ENCODE measurements around the gene GAK. TPM values are rescaled to one million over a fixed set of nuclear protein-coding genes. Genes with fewer than 3 reads are reported as not detected.

GAK gene
- polyA plus RNA-seq, 1 donor from 2014 or later: 58.8 TPM

DNA sequence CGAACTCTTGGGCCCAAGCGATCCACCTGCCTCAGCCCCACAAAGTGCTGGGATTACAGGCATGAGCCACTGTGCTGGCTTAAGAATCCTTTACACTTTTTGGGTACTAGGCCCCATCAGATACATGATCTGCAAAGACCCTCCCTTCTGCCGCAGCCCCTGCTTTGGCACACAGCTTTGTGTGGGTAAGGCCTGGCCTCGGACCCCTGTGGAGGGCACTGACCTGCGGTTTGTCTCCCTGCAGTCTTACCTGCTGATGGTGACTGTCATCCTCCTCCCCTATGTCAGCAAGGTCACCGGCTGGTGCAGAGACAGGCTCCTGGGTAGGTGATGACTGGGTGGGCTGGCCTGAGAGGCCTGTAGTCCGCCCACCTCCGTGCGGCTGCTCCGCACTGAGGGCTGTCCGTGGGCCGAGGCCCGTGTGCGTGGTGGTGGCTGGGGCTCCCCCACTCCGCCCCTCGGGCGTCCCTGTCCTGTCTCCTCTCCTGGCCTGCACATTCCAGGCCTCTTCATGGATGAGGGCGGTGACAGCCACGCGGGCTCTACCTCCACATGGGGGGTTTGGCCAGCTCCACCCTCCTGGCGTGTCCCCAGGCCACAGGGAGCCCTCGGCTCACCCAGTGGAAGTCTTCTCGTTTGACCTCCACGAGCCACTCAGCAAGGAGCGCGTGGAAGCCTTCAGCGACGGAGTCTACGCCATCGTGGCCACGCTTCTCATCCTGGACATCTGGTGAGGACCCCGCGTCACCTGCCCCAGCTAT lies 23.2 kb upstream of the GAK start:
- no peak overlapping the region for H3K4me2 ChIP-seq (ENCODE audit: low read length)
- H3K27ac ChIP-seq (ENCODE audit: low read length): no peak overlapping the region
- H3K9ac ChIP-seq (ENCODE audit: low read length): no peak overlapping the region
- H3K9me3 ChIP-seq (ENCODE audit: low read length): no peaks in the 10 kb centered on the region
- H3K79me2 ChIP-seq (replicated peaks; ENCODE audit: insufficient read depth, low read length): no peaks in the 10 kb centered on the region
- H2AFZ ChIP-seq (ENCODE audit: low read depth, low read length): no peak overlapping the region
- no peaks in the 10 kb centered on the region for H3K36me3 ChIP-seq (ENCODE audit: insufficient read depth, low read length)
- H3F3A ChIP-seq (ENCODE audit: insufficient read depth, low read length, poor library complexity, severe bottlenecking): no peaks in the 10 kb centered on the region
- no peaks in the 10 kb centered on the region for H3K27me3 ChIP-seq (ENCODE audit: insufficient read depth, low read depth, low read length)
- TF ChIP-seq MXI1 (conservative IDR thresholded peaks at IDR 0.05; ENCODE audit: poor library complexity, severe bottlenecking) (no peak), EZH2 (IDR thresholded peaks at IDR 0.05; ENCODE audit: borderline replicate concordance, insufficient read depth, low read length, poor library complexity, severe bottlenecking) (no peak), SMC3 (conservative IDR thresholded peaks at IDR 0.05; ENCODE audit: poor library complexity) (no peak), POLR2AphosphoS5 (IDR thresholded peaks at IDR 0.05) (no peak), EP300 (conservative IDR thresholded peaks at IDR 0.05; ENCODE audit: poor library complexity, severe bottlenecking) (no peak), RAD21 (conservative IDR thresholded peaks at IDR 0.05) (no peak), TAF1 (IDR thresholded peaks at IDR 0.05; ENCODE audit: low read depth) (no peak)
- TF ChIP-seq, protein P1, sequence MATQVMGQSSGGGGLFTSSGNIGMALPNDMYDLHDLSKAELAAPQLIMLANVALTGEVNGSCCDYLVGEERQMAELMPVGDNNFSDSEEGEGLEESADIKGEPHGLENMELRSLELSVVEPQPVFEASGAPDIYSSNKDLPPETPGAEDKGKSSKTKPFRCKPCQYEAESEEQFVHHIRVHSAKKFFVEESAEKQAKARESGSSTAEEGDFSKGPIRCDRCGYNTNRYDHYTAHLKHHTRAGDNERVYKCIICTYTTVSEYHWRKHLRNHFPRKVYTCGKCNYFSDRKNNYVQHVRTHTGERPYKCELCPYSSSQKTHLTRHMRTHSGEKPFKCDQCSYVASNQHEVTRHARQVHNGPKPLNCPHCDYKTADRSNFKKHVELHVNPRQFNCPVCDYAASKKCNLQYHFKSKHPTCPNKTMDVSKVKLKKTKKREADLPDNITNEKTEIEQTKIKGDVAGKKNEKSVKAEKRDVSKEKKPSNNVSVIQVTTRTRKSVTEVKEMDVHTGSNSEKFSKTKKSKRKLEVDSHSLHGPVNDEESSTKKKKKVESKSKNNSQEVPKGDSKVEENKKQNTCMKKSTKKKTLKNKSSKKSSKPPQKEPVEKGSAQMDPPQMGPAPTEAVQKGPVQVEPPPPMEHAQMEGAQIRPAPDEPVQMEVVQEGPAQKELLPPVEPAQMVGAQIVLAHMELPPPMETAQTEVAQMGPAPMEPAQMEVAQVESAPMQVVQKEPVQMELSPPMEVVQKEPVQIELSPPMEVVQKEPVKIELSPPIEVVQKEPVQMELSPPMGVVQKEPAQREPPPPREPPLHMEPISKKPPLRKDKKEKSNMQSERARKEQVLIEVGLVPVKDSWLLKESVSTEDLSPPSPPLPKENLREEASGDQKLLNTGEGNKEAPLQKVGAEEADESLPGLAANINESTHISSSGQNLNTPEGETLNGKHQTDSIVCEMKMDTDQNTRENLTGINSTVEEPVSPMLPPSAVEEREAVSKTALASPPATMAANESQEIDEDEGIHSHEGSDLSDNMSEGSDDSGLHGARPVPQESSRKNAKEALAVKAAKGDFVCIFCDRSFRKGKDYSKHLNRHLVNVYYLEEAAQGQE (IDR thresholded peaks at IDR 0.05; ENCODE audit: borderline replicate concordance): no peak
- TF ChIP-seq, protein P2, sequence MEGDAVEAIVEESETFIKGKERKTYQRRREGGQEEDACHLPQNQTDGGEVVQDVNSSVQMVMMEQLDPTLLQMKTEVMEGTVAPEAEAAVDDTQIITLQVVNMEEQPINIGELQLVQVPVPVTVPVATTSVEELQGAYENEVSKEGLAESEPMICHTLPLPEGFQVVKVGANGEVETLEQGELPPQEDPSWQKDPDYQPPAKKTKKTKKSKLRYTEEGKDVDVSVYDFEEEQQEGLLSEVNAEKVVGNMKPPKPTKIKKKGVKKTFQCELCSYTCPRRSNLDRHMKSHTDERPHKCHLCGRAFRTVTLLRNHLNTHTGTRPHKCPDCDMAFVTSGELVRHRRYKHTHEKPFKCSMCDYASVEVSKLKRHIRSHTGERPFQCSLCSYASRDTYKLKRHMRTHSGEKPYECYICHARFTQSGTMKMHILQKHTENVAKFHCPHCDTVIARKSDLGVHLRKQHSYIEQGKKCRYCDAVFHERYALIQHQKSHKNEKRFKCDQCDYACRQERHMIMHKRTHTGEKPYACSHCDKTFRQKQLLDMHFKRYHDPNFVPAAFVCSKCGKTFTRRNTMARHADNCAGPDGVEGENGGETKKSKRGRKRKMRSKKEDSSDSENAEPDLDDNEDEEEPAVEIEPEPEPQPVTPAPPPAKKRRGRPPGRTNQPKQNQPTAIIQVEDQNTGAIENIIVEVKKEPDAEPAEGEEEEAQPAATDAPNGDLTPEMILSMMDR (IDR thresholded peaks at IDR 0.05; ENCODE audit: poor library complexity, severe bottlenecking): no peak
- no peaks in the 10 kb centered on the region for H3K9me2 ChIP-seq (ENCODE audit: insufficient read depth, low read length)
- H3K4me3 ChIP-seq (ENCODE audit: low read length): no peak overlapping the region
- no peaks in the 10 kb centered on the region for H4K20me1 ChIP-seq (ENCODE audit: insufficient read depth)

DNA sequence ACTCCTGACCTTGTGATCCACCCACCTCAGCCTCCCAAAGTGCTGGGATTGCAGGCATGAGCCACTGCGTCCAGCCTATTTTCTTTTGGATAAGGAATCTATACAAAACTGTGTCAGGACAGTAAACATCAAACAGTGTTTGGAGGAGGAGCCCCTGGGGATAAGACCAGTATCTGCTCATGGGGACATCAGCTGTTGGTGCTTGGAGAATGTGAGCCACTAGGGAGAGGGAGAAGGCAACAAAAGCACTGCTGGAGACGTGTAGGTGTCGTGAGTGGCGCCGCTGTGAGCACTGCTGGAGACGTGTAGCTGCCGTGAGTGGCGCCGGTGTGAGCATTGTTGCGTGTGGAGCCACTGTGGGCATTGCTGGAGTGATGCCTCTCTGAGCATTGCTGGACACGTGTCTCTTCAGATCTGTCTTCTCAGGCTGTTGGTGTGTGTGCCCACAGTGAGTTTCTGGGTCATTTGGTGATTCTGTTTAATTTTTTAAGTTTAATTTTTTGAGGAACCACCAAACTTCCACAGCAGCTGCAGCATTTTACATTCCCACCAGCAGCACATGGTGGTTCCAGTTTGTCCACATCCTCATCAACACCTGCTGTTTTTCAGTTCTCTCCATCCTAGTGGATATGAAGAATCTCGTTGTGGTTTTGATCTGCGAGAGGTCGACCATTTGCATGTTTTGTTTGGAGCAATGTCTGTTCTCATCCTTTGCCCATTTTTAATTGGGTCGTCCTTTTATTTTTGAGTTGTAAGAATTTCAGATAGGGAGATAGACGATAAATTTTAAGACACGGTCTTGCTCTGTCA lies 22.3 kb upstream of the GAK start:
- Histone ChIP-seq H3K9me2 (ENCODE audit: insufficient read depth, low read length) (no peaks in the 10 kb centered on the region), H3K4me3 (ENCODE audit: low read length) (no peak overlapping the region), H3K27me3 (ENCODE audit: insufficient read depth, low read depth, low read length) (no peaks in the 10 kb centered on the region), H2AFZ (ENCODE audit: low read depth, low read length) (no peak overlapping the region), H3K4me2 (ENCODE audit: low read length) (no peak overlapping the region), H3K36me3 (ENCODE audit: insufficient read depth, low read length) (no peaks in the 10 kb centered on the region), H3F3A (ENCODE audit: insufficient read depth, low read length, poor library complexity, severe bottlenecking) (no peaks in the 10 kb centered on the region), H3K79me2 (replicated peaks; ENCODE audit: insufficient read depth, low read length) (no peaks in the 10 kb centered on the region), H4K20me1 (ENCODE audit: insufficient read depth) (no peaks in the 10 kb centered on the region), H3K9me3 (ENCODE audit: low read length) (no peaks in the 10 kb centered on the region), H3K27ac (ENCODE audit: low read length) (no peak overlapping the region), H3K9ac (ENCODE audit: low read length) (no peak overlapping the region)
- TF ChIP-seq, protein P2 (IDR thresholded peaks at IDR 0.05; ENCODE audit: poor library complexity, severe bottlenecking): no peak
- TF ChIP-seq MXI1 (conservative IDR thresholded peaks at IDR 0.05; ENCODE audit: poor library complexity, severe bottlenecking) (no peak), EP300 (conservative IDR thresholded peaks at IDR 0.05; ENCODE audit: poor library complexity, severe bottlenecking) (no peak), RAD21 (conservative IDR thresholded peaks at IDR 0.05) (no peak), POLR2AphosphoS5 (IDR thresholded peaks at IDR 0.05) (no peak), SMC3 (conservative IDR thresholded peaks at IDR 0.05; ENCODE audit: poor library complexity) (no peak), EZH2 (IDR thresholded peaks at IDR 0.05; ENCODE audit: borderline replicate concordance, insufficient read depth, low read length, poor library complexity, severe bottlenecking) (no peak), TAF1 (IDR thresholded peaks at IDR 0.05; ENCODE audit: low read depth) (no peak)
- TF ChIP-seq, protein P1 (IDR thresholded peaks at IDR 0.05; ENCODE audit: borderline replicate concordance): no peak
